Stimulated activated CD8-positive, alpha-beta memory T cell treated with anti-CD3 and anti-CD28 coated beads, Interleukin-4, amount 100 ng/mL, for 1 hour (primary cell): ENCODE results near the gene RCAN2.
"Not testable (repeated sequence)": the region's sequence is repeated elsewhere in the genome, so short reads cannot be mapped to it uniquely, and the experiment has no call there.

Source experiments
- DNase-seq, 2 donors: peaks; one replicate each; pipeline ENCODE4 v3.0.0-alpha.2; 2020; ENCODE audit warnings: low read depth in 2 of 2, low spot score in 1 of 2

Gene RCAN2

DNA sequence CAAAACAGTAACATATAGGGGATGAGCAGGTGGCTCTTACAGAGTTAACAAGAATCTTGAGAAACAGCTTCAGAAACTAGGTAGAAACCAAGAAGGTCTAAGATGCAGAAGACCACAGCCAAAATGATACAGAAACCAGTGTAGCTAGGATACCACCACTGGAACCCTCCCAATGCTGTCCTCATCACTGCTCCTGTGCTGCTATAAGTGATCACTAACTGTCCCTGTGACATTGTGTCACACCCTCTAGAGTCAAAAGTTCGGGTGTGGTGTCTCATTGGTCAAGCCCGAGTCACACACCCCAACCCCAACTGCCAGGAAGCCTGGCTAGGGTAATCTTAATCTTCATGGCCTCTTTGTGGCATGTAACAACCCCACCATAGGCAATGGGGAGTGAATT is 153.1 kb downstream of the RCAN2 start:
- DNase-seq, result no peak

- DNase-seq, result no peak
Measured at GRCh38 chr6:46334442-46334841, 156.8 kb downstream of the RCAN2 start.

GRCh38 chr6:46333481-46333880 is 157.8 kb downstream of the RCAN2 start:
- no peak for DNase-seq

- DNase-seq, result not testable (repeated sequence)
Measured at GRCh38 chr6:46332448-46332847, 158.8 kb downstream of the RCAN2 start.

- no peak for DNase-seq
Measured at GRCh38 chr6:46331461-46331860, 159.8 kb downstream of the RCAN2 start.

DNA sequence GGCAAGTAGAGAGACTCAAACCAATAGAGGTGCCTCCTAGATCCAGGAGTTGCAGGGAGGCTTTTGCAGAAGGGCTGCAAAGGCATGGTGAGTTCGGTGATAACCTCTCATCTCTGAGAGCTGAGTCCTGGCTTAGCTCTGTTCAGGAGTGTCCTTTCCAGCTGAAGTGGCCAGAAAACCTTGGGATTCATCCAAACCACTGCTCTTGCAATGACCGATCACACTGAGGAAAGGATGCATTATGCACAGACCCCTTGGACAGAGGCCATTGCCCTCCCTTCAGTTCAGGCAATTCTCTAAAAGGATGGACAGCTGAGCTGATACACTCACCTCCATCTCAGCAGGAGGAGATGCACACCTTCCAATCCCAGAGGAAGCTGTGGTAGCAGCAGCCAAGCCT is 161.7 kb downstream of the RCAN2 start:
- no peak for DNase-seq

GRCh38 chr6:46327779-46328178 is 163.5 kb downstream of the RCAN2 start:
- DNase-seq, result no peak

GRCh38 chr6:46325561-46326530 is 165.4 kb downstream of the RCAN2 start:
- no peak for DNase-seq

DNA sequence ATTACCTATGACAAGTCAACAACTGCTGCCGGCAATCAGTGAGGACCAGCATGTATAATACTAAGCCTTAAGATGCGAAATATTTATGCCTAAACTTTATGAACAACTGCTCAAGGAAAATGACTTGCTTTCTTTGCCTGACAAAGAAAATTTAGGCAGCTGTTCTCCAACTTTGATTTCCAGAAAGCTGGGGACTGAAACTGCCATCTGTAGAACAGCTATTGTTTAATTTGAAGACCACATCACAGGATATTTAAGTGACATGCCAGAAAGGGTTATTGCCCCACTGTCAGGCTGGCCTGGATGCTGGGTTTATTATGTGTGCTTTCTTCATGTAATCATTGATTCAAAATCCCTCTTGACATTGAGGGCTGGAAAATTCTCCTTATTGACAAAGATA is 166.5 kb downstream of the RCAN2 start:
- no peak for DNase-seq

DNA sequence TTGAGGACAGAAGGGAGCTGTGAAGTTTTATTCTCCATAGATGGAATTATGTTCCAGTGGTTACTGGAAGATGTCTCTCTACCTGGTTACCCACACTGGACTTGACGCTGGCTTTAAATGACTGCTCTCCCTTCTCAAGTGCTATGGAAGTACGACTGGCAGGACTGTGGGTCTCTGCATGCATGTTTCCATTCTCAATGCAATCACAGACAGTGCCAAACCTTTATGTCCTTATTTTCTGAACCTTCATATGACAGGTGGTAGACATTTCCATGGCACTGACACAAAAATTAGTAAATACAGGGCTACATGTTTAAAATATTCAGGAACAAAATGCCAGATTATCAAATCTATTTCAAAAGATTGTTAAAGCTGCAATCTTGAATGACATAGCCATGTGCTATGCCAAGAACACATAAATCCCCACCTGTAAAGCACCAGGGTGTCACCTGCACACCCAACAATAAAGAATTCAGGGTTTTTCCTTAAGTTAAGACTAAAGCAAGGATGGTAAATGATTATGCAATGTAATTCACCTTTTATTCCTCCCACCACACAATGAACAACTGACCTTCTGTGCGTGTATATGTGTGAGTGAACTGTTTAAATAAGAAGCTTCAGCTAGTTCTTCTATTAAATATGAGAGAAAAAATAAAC is 167.2 kb downstream of the RCAN2 start:
- no peak for DNase-seq

DNA sequence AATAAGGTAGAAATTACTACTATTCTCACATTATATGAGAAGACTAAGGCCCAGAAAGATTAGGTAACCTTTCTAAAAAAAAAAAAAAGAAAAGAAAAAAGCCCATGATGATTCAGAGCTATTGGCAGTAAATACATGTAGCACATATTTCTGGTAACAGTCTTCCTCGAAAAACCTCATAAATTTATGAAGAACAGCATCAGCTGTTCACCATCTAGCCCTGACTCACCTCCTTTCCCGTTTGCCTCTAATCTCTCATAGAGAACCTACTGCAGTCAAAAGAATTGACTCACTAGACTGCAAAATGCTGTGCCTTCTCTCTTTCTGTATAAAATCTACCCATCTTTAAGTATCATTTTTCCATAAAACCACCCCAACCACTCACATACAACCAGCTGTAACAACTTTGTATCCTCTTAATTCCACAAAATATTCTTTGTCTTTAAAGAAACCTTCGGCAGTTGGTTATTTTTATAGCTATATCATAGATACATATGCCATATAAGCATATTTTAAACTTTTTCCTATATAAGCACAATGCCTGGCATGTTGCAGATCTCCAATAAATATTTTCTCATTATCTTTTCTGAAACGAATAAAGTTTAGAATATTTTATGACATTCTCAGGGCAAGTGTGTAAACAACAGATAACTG is 167.8 kb downstream of the RCAN2 start:
- no peak for DNase-seq

DNA sequence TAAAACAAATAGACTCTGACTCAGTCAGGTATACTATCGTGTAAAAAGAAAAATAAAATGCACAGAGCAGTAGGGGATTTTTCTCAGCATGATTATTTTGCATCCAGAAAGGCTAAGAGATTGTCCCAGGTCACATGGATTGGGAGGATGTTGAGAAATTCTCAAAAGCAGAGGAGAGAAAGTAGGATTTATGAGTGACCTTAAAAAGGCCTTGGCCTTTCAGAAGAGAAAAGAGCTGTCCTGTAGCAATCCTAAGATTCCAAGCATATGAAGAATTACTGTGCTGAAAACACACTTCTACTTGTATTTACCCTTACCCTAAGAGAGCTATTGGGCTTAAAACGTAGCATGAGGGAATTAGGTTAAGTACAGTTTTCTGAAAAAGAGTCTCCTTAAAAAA is 170.7 kb downstream of the RCAN2 start:
- DNase-seq, result no peak

DNA sequence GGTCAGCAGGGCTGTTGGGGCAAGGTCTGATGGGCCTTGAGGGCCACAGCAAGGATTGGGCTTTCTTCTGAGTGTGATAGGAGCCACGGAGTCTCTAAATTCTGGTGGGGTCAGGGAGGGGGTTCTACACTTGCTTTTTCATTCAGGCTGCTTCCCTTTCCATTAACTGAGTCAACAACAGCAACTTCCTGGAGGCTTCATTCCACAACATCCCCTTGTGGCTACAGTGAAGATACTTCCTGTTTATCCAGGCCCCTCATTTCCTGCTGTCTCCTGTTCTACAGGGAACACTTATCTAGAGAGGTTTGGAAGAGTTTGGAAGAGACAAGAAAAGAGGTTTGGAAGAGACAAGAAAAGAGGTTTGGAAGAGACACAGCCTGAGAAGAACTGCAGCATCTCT is 175.7 kb downstream of the RCAN2 start:
- DNase-seq, result no peak

GRCh38 chr6:46312654-46313053 is 178.6 kb downstream of the RCAN2 start:
- no peak for DNase-seq

GRCh38 chr6:46310196-46310595 is 181.1 kb downstream of the RCAN2 start:
- no peak for DNase-seq

DNA sequence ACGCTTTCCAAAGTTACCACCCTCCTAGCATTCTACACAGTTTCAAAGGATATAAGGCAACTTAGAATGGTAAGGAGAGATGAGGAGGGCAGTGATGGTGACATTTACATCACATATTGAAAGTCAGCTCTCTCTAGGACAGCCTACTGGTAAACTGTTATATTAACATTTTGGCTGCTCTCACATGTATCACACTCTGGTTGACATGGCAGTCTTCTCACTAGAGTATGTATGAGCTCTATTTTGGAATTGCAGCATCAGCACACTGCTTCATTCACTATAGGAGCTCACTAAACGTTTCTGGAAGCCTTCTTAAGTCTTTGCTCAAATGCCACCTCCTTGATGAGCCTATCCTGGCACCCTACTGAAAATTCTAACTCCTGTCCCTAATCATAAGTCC is 184.8 kb downstream of the RCAN2 start:
- DNase-seq, result no peak

- DNase-seq, result no peak
Measured at GRCh38 chr6:46305833-46306232, 185.4 kb downstream of the RCAN2 start.

DNA sequence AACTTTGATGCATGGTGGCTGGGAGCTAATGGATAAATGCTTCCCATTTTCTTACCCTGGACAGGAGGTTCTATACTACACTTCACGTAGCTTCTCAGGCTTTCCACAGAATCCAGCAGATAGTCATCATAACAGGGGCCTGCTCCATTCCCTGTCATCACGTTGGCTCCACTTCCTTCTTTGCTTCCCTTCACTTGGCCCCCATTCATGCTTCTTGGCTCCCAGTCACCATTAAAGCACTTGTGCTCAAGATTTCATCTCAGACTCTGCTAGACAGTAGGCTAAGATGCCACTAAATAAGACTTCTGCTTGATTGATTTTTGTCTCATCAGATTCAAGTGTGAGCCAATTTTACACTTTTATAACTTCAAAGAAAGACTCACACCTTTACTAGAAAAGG is 186.0 kb downstream of the RCAN2 start:
- DNase-seq, result no peak

DNA sequence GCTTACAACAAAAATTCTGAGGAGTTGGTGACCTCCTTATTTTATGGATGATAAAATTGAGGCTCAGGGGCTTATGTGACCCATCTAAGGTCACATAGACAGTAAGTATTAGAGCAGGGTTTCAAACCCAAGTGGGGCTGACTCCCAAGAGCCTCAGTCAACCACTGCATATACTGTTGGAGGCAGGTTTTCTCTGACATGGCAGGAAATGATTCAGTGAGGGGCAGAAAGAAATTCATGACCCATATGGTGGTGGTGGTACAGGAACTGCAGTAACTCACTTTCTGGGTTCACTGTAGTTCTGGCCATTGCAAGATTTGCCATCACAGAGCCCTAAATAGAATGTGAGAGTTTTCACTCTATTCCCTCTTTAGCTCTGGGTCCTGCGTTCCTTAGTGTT is 188.4 kb downstream of the RCAN2 start:
- no peak for DNase-seq

- DNase-seq, result no peak
Measured at GRCh38 chr6:46302176-46302575, 189.1 kb downstream of the RCAN2 start.

GRCh38 chr6:46299253-46299652 is 192.0 kb downstream of the RCAN2 start:
- no peak for DNase-seq

DNA sequence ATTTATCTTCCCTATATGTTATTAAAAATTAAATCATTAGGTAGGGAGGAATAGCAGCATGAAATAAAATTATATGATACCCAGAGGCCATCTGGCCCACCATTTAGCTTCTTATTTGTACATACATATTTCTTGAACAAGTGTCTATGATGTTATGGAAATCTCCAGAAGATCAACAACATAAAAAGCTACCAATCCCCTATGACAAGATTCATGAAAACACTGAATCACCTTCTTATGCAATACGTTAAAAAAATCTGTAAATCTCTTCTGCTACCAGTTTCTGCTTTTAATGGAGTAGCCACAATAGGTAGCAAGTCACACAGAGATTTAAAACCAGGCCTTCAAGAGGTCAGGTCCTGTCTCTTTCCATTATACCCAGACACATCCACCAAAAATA is 194.7 kb downstream of the RCAN2 start:
- DNase-seq, result no peak
